Neural cell (in vitro differentiated cells): ENCODE measurements around the gene SLC7A6.

ENCODE experiments used
- EP300 ChIP-seq: fragments of 450-650 bp; conservative IDR thresholded peaks from 2 replicates; pipeline ENCODE4 v1.6.1; 2014; ENCODE audit warnings: antibody characterized with exemption, mild to moderate bottlenecking, moderate library complexity; ENCODE audit not compliant: poor library complexity, severe bottlenecking
- EZH2 ChIP-seq: fragments of 200-600, 300-800 bp; shearing (Covaris generic), sonication (generic); IDR thresholded peaks from 2 replicates; pipeline ENCODE4 v1.6.1; 2014; ENCODE audit warnings: antibody characterized with exemption, low read length, borderline replicate concordance, mild to moderate bottlenecking; ENCODE audit not compliant: insufficient read depth, poor library complexity, severe bottlenecking
- POLR2AphosphoS5 ChIP-seq: IDR thresholded peaks from 2 replicates; pipeline ENCODE4 v1.6.1; 2012
- TF ChIP-seq, protein P1 (sequence below): fragments of 450-650 bp; IDR thresholded peaks from 2 replicates; pipeline ENCODE4 v1.5.1; 2014; ENCODE audit warnings: antibody characterized with exemption, mild to moderate bottlenecking, moderate library complexity; ENCODE audit not compliant: poor library complexity, severe bottlenecking
- TF ChIP-seq, protein P2 (sequence below): IDR thresholded peaks from 2 replicates; pipeline ENCODE4 v1.6.1; 2012; ENCODE audit warnings: borderline replicate concordance

DNA sequence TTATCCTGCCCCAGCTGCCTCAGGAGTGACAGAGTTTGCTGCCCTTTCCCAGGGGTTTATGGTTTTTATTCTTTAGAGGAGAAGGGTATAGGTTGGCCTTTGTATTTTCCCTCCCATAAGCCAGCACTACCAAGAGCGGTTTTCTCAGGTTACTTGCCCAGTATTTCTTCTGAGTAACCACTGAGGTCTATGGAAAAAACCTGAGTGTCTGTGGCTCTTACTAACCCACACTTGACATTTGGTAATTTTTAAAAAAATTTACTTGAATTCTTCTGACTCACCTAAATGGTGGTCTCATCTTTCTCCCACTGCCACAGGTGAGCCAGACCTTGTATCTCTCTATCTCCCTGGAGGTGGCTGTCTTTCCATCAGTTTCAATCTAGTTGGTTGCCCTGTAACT, 6.0 kb downstream of the SLC7A6 start:
- TF ChIP-seq POLR2AphosphoS5 (no peak), EZH2 (no peak), EP300 (no peak)
- TF ChIP-seq, protein P1, sequence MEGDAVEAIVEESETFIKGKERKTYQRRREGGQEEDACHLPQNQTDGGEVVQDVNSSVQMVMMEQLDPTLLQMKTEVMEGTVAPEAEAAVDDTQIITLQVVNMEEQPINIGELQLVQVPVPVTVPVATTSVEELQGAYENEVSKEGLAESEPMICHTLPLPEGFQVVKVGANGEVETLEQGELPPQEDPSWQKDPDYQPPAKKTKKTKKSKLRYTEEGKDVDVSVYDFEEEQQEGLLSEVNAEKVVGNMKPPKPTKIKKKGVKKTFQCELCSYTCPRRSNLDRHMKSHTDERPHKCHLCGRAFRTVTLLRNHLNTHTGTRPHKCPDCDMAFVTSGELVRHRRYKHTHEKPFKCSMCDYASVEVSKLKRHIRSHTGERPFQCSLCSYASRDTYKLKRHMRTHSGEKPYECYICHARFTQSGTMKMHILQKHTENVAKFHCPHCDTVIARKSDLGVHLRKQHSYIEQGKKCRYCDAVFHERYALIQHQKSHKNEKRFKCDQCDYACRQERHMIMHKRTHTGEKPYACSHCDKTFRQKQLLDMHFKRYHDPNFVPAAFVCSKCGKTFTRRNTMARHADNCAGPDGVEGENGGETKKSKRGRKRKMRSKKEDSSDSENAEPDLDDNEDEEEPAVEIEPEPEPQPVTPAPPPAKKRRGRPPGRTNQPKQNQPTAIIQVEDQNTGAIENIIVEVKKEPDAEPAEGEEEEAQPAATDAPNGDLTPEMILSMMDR = no peak
- TF ChIP-seq, protein P2, sequence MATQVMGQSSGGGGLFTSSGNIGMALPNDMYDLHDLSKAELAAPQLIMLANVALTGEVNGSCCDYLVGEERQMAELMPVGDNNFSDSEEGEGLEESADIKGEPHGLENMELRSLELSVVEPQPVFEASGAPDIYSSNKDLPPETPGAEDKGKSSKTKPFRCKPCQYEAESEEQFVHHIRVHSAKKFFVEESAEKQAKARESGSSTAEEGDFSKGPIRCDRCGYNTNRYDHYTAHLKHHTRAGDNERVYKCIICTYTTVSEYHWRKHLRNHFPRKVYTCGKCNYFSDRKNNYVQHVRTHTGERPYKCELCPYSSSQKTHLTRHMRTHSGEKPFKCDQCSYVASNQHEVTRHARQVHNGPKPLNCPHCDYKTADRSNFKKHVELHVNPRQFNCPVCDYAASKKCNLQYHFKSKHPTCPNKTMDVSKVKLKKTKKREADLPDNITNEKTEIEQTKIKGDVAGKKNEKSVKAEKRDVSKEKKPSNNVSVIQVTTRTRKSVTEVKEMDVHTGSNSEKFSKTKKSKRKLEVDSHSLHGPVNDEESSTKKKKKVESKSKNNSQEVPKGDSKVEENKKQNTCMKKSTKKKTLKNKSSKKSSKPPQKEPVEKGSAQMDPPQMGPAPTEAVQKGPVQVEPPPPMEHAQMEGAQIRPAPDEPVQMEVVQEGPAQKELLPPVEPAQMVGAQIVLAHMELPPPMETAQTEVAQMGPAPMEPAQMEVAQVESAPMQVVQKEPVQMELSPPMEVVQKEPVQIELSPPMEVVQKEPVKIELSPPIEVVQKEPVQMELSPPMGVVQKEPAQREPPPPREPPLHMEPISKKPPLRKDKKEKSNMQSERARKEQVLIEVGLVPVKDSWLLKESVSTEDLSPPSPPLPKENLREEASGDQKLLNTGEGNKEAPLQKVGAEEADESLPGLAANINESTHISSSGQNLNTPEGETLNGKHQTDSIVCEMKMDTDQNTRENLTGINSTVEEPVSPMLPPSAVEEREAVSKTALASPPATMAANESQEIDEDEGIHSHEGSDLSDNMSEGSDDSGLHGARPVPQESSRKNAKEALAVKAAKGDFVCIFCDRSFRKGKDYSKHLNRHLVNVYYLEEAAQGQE = no peak
